ENCODE measurements around the gene HOXA6.

HOXA6 gene

GRCh38 chr7:27184337-27185012 is 36.9 kb upstream of the HOXA6 start:
- DNase-seq = no peak

- DNase-seq = no peak
These were observed 36.2 kb upstream of the HOXA6 start for GRCh38 chr7:27183682-27184336.

GRCh38 chr7:27182861-27183681 is 35.5 kb upstream of the HOXA6 start:
- no peak for DNase-seq

- DNase-seq = no peak
These were observed 34.8 kb upstream of the HOXA6 start for GRCh38 chr7:27182285-27182841.

- no peak for DNase-seq
These were observed 34.3 kb upstream of the HOXA6 start for GRCh38 chr7:27181795-27182275.

- no peak for DNase-seq
These were observed 33.2 kb upstream of the HOXA6 start for GRCh38 chr7:27180431-27181420.

GRCh38 chr7:27179503-27180430 is 32.2 kb upstream of the HOXA6 start:
- no peak for DNase-seq

- no peak for DNase-seq
These were observed 31.5 kb upstream of the HOXA6 start for GRCh38 chr7:27179030-27179429.

GRCh38 chr7:27178366-27178765 is 30.8 kb upstream of the HOXA6 start:
- DNase-seq = no peak

- DNase-seq = no peak
These were observed 30.3 kb upstream of the HOXA6 start for GRCh38 chr7:27177795-27178320.

GRCh38 chr7:27176962-27177794 is 29.6 kb upstream of the HOXA6 start:
- DNase-seq = no peak

- DNase-seq = no peak
These were observed 28.9 kb upstream of the HOXA6 start for GRCh38 chr7:27176524-27176845.

- DNase-seq = no peak
These were observed 28.3 kb upstream of the HOXA6 start for GRCh38 chr7:27175626-27176523.

- no peak for DNase-seq
These were observed 27.5 kb upstream of the HOXA6 start for GRCh38 chr7:27174874-27175625.

GRCh38 chr7:27173956-27174873 is 26.6 kb upstream of the HOXA6 start, which contains the start of gene HOXA10:
TSS of gene HOXA10 (minus strand) at chr7:27174320. CDS start at chr7:27174306, 14 bp downstream.
- no peak for DNase-seq

GRCh38 chr7:27173511-27173955 is 26.0 kb upstream of the HOXA6 start:
- no peak for DNase-seq
